Adrenal gland (tissue), 5 donors: ENCODE measurements around the gene UBXN2A.

ENCODE experiments used
- POLR2A ChIP-seq, 2 donors: fragments of 450-650 bp; IDR thresholded peaks; one replicate each; pipeline ENCODE4 v1.6.1; 2017; ENCODE audit warnings: antibody characterized with exemption in 2 of 2, mild to moderate bottlenecking in 2 of 2, moderate library complexity in 1 of 2
- TF ChIP-seq, protein P1 (sequence below), 6 experiments: fragments of 450-650 bp in 4 of 6; fragments of 200-600 bp in 2 of 6; sonication (generic) in 1 of 6; IDR thresholded peaks; 1 replicate in 5 of 6; 2 replicates in 1 of 6; pipeline versions ENCODE4 v1.5.1 to v1.8.0; 2016 to 2021; ENCODE audit warnings: antibody characterized with exemption in 6 of 6, mild to moderate bottlenecking in 2 of 6, moderate library complexity in 1 of 6
- donor health status: DM: no; HTN: no; CAD: no.

DNA sequence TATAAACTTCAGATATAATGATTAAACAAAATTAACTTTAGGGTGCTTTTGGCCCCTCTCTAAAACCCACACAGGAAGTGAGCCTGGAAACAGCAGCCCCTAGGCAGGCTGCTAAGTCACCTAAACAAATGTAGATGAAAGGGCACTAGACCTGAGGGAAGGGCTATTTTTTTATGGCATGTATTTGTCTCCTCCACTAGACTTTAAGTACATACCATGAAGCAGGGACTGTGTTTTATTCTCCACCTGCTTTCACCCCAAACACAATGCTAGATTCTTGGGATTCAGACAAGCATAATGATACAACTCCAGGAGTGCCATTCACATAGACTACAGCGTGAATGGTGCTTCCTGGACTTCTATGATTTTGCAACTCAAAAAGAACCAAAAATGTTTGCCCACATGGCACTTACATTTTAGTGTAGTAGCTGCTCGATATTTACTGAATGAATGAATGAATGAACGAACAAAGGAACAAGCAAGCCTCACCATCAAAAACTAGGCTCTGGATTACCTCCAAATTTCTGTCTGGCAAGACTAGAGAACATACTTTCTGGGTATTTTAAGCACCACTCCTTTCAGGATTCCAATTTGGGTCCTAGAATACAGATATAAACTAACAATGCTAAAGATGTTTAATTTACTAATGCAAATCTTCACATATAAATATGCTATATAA, 23.4 kb upstream of the UBXN2A start:
- TF ChIP-seq, protein P1, sequence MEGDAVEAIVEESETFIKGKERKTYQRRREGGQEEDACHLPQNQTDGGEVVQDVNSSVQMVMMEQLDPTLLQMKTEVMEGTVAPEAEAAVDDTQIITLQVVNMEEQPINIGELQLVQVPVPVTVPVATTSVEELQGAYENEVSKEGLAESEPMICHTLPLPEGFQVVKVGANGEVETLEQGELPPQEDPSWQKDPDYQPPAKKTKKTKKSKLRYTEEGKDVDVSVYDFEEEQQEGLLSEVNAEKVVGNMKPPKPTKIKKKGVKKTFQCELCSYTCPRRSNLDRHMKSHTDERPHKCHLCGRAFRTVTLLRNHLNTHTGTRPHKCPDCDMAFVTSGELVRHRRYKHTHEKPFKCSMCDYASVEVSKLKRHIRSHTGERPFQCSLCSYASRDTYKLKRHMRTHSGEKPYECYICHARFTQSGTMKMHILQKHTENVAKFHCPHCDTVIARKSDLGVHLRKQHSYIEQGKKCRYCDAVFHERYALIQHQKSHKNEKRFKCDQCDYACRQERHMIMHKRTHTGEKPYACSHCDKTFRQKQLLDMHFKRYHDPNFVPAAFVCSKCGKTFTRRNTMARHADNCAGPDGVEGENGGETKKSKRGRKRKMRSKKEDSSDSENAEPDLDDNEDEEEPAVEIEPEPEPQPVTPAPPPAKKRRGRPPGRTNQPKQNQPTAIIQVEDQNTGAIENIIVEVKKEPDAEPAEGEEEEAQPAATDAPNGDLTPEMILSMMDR (IDR thresholded peaks at IDR 0.05), result no peak
- no peak for TF ChIP-seq POLR2A (IDR thresholded peaks at IDR 0.05)
